Midbrain (tissue), 1 donor: ENCODE data around the gene MYG1.

ENCODE experiments used
- DNase-seq: peaks from one replicate; lab custom pipeline; 2025; lab: John Stamatoyannopoulos, UW

The MYG1 gene, protein sequence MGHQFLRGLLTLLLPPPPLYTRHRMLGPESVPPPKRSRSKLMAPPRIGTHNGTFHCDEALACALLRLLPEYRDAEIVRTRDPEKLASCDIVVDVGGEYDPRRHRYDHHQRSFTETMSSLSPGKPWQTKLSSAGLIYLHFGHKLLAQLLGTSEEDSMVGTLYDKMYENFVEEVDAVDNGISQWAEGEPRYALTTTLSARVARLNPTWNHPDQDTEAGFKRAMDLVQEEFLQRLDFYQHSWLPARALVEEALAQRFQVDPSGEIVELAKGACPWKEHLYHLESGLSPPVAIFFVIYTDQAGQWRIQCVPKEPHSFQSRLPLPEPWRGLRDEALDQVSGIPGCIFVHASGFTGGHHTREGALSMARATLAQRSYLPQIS

DNA sequence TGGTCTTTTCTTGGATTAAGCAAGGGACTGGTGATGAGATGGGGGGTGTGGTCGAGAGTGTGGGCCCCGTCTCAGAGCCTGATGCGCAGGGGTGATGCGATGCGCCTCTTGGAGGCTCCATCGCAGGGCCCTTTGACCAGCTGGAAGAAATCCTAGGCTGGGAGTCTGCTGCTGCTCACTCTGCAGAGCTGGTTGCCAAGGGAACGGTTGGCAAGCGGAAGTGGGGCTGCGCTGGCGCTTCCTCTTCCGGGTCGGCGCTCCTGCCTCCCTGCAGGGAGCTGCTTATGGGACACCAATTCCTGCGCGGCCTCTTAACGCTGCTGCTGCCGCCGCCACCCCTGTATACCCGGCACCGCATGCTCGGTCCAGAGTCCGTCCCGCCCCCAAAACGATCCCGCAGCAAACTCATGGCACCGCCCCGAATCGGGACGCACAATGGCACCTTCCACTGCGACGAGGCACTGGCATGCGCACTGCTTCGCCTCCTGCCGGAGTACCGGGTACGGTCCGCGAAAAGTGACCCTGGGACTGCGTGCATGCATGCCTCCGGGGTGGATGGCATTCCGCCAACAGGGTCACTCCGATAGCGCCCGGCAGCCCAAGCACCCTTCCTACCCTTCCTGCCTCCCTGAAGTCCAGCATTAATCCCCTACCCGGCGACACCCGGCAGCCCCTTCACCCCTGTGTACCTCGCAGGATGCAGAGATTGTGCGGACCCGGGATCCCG is at the start of gene MYG1:
Gene MYG1, plus strand, starts transcription at position 242 of the 727 bp plus-strand sequence. Its CDS starts 43 bp downstream, at position 285.
- DNase-seq: peak; percentile 89

GRCh38 chr12:53251477-53252348 is 47.8 kb upstream of the MYG1 start:
- DNase-seq: peak; percentile 80

- no peak for DNase-seq
These were observed 47.1 kb upstream of the MYG1 start for GRCh38 chr12:53252349-53252916.

DNA sequence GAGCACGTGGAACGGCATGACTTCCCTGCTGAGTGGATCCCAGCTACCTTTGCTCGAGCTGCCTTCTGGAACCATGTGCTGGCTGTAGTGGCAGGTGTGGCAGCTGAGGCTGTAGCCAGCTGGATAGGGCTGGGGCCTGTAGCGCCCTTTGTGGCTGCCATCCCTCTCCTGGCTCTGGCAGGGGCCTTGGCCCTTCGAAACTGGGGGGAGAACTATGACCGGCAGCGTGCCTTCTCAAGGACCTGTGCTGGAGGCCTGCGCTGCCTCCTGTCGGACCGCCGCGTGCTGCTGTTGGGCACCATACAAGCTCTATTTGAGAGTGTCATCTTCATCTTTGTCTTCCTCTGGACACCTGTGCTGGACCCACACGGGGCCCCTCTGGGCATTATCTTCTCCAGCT is 46.2 kb upstream of the MYG1 start:
- no peak for DNase-seq

DNA sequence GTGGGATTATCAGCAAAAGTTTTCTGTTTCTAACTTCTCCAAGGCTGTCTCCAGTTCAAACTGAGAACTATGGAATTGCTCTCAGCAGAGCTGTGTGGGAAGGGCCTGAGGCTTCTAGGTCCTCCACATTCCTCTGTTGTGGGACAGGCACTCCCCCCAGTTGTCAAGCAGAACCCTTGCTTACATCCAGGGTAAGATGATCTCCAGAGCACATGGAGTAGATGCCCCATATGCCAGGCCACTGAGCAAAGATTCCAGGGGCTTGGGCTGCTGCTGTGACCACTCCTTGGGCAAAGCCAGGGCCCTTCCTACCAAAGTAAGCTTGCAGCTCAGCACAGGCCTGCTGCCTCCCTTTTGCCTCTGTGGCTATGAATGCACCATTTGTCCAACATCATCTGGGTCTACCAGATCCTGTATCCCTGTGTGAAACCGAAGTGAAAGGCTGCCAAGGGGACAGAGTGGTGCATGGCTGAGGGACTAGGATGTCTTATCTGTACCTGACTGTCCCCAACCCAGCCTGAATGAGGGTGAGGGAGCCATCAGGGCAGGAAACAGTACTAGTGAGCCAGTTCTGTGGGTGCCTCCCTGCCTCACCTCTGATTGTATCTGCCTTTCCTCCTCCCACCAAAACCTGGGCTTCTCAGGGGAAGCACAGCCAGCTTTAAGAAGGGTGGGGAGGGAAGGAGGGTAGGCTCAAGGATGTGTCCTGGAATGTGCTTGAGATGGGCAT is 44.5 kb upstream of the MYG1 start:
- DNase-seq: no peak

- no peak for DNase-seq
These were observed 43.5 kb upstream of the MYG1 start for GRCh38 chr12:53255996-53256395.

DNA sequence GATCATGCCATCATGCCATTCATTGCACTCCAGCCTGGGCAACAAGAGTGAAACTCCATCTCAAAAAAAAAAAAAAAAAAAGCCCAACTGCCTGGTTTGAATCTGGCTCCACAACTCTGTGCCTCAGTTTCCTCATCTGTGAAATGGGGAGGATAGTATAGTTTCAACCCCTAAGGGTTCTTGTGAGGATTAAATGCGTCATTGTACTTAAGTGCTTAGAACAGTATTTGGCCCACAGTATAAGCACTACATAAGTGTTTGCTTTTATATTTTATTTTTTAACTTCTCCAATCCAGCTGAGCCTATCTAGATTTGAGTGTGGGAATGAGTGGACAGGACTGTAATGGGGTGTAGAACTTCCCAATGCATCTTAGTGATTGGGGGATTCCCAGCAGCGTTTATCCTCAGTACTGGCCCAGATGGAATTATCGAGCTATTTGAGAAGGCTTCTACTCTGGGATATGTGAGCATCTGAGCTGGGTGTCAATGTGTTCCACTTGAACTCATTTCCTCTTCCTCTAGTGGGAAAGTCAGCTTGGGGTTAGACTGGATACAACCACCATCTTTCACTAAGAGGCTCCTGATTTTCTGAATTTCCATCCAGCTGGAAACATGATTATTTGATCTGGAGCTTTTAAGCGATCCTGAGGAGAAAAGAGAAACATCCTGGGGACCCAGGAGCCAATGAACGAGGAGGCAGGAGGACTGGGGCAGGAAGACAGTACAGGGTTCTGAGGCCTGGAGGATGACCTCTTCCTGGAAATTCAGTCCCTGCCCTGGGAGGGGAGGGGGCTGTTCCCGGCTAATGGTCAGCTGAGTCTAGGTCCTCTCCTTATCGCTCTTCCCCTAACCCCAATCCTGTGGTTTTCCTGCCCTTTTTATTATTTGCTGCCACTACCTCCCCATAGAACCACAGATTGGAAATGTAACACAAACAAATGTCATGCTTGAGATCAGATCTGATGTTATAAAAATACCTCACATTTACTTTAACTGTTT is 40.7 kb upstream of the MYG1 start:
- no peak for DNase-seq

- no peak for DNase-seq
These were observed 39.6 kb upstream of the MYG1 start for GRCh38 chr12:53259891-53260290.

DNA sequence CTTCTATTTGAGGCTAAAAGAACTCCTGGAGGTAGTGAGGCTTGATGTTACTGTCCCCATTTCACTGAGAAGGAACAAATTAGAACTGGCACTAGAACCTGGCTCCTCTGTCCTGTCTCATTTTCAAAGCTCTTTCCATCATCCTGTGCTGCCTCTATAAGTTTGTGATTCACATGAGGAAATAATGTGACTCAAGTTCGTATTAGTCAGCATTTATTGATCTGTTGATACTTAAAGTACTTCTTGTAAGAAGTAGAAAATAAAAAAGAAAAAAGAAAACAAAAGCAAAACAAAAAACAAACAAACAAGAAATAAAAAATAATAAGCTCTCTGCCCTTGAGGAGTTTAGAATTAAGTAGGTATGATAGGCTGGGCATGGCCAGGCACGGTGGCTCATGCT is 33.7 kb upstream of the MYG1 start:
- no peak for DNase-seq

- DNase-seq: no peak
These were observed 32.0 kb upstream of the MYG1 start for GRCh38 chr12:53267306-53267998.

GRCh38 chr12:53267999-53268629 is 31.4 kb upstream of the MYG1 start, which contains the start of gene ESPL1:
ESPL1 (plus strand) TSS chr12:53268299; CDS start chr12:53268767, 468 bp downstream.
- peak; percentile 71 for DNase-seq

GRCh38 chr12:53268630-53269562 is 30.6 kb upstream of the MYG1 start:
- no peak for DNase-seq

- no peak for DNase-seq
These were observed 25.1 kb upstream of the MYG1 start for GRCh38 chr12:53274445-53274844.

GRCh38 chr12:53276511-53276910 is 23.0 kb upstream of the MYG1 start:
- DNase-seq: no peak

DNA sequence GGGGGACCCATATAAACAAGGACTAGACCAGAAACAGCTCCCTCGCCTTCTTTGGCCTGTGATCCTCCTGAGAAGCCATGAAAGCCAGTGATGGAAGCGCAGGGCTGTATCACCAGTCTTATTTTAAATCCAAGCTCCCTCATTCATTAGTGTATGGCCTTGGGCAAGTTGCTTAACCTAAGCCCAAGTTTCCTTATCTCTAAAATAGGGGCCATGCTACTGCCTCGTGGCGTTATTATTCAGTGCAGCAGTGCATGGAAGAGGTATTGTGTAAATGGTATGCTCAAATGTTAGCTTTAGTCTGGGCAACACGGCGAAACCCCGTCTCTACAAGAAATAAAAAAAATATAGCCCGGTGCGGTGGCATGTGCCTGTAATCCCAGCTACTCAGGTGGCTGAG is 21.5 kb upstream of the MYG1 start:
- DNase-seq: no peak

- no peak for DNase-seq
These were observed 20.1 kb upstream of the MYG1 start for GRCh38 chr12:53279283-53279869.

DNA sequence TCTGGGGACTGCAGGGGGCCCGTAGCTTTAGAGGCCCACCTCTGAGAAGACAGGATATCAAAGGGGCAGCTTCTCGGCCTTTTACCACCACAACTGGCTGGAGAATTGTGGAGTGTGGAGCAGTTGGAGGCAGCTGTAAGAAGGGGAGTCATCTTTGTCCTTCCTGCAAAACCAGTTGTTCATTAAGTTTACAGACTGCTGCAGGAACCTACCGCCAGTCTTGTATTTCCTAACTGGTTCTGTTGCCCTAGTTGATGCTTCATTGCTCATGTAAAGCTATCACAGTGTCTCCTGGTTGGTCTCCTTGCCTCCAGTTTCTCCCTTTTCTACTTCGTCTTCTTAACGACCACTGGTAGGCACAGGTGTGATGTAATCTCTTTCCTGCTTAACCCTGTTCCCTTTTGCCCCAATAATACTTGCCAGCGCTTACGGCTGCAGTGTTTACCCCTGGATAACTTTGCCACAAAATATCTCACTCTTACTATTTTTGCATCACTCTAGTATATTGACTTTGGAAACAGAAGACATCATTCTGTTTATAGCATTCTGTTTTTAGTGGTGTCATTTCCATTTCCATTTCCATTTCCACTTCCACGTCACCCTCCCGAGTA is 19.5 kb upstream of the MYG1 start:
- no peak for DNase-seq
